Measurements from ENCODE around the gene PRCP. TPM values are rescaled to one million over a fixed set of nuclear protein-coding genes. Genes with fewer than 3 reads are reported as not detected.
A peak's percentile ranks its signal among the peaks of the same experiment; 100 is the strongest.

PRCP gene
- polyA plus RNA-seq, 1 of the 3 experiments (the other 2 are of a cell fraction): 65.0 TPM

DNA sequence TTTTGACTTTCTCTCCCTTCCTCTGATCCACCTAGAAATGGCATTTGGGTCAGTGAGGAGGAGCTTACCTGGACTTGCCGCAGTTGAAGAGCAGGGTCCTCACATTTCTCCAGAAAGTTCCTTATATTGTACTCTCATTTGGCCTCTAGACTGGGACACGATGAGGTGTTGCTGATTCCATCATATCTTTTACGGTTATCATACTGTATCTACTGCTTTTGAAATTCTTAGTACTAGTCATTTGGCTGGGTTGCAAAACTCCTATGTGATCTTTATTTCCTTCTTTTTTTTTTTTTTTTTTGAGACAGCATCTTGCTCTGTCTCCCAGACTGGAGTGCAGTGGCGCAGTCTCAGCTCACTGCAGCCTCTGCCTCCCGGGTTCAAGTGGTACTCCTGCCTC lies 107.9 kb downstream of the PRCP start:
- no peaks in the 10 kb centered on the region for H3K9me3 ChIP-seq
- ChIA-PET POLR2A (no interaction called here), CTCF (interaction anchor here (0.7 to 1.1 kb wide), 2 partner anchors 26 to 73 kb away, joined by 3 read pairs; no protein-coding TSS in a partner anchor)
- no peak overlapping the region for H3K4me2 ChIP-seq
- H3K4me3 ChIP-seq (ENCODE audit: low read depth in 2 of 2, low read length in 1 of 2): no peak overlapping the region
- H3K27me3 ChIP-seq (ENCODE audit: insufficient read depth): no peaks in the 10 kb centered on the region
- no peaks in the 10 kb centered on the region for H3K79me2 ChIP-seq (ENCODE audit: insufficient read depth)
- peaks cover 0 to 33% of the 10 kb centered on the region in 2 experiments; a peak in 2 of 4 replicates for H3K4me1 ChIP-seq (ENCODE audit: control insufficient read depth in 1 of 2, insufficient read depth in 2 of 2, low read depth in 1 of 2, low read length in 1 of 2)
- H3K36me3 ChIP-seq (replicated peaks in 1 of 2; ENCODE audit: control insufficient read depth in 1 of 2, insufficient read depth in 2 of 2, low read length in 1 of 2): no peaks in the 10 kb centered on the region
- H3K9ac ChIP-seq: no peak overlapping the region
- DNase-seq: no peak
- H2AFZ ChIP-seq (ENCODE audit: low read depth): no peak overlapping the region
- H3F3A ChIP-seq (replicated peaks; ENCODE audit: insufficient read depth): no peaks in the 10 kb centered on the region
- no peaks in the 10 kb centered on the region for H3K9me2 ChIP-seq
- WGBS (ENCODE audit: low lambda C conversion rate): 73% methylated on average over 5 of the region's 5 CpGs
- no peak for TF ChIP-seq MXI1 (IDR thresholded peaks at IDR 0.05; ENCODE audit: low read depth, low read length)
- no peak for TF ChIP-seq FOXJ3 (CRISPR knock-in tag; IDR thresholded peaks at IDR 0.05)
- TF ChIP-seq TEAD4 (IDR thresholded peaks at IDR 0.05; ENCODE audit: borderline replicate concordance, insufficient read depth): no peak
- TF ChIP-seq RAD21 (IDR thresholded peaks at IDR 0.05; ENCODE audit: low read length): no peak
- no peak for TF ChIP-seq EZH2phosphoT487 (IDR thresholded peaks at IDR 0.05; ENCODE audit: borderline replicate concordance, low read depth)
- TF ChIP-seq ELF1 (IDR thresholded peaks at IDR 0.05): no peak
- TF ChIP-seq, protein P1, sequence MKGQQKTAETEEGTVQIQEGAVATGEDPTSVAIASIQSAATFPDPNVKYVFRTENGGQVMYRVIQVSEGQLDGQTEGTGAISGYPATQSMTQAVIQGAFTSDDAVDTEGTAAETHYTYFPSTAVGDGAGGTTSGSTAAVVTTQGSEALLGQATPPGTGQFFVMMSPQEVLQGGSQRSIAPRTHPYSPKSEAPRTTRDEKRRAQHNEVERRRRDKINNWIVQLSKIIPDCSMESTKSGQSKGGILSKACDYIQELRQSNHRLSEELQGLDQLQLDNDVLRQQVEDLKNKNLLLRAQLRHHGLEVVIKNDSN (IDR thresholded peaks at IDR 0.05; ENCODE audit: borderline replicate concordance, low read depth): no peak
- no peak for TF ChIP-seq EP300 (IDR thresholded peaks at IDR 0.05; ENCODE audit: borderline replicate concordance in 1 of 2, low read depth in 1 of 2, low read length in 1 of 2)
- no peak for TF ChIP-seq GATA2 (CRISPR knock-in tag; IDR thresholded peaks at IDR 0.05)
- no peak for TF ChIP-seq TCF12 (IDR thresholded peaks at IDR 0.05)
- TF ChIP-seq, protein P2, sequence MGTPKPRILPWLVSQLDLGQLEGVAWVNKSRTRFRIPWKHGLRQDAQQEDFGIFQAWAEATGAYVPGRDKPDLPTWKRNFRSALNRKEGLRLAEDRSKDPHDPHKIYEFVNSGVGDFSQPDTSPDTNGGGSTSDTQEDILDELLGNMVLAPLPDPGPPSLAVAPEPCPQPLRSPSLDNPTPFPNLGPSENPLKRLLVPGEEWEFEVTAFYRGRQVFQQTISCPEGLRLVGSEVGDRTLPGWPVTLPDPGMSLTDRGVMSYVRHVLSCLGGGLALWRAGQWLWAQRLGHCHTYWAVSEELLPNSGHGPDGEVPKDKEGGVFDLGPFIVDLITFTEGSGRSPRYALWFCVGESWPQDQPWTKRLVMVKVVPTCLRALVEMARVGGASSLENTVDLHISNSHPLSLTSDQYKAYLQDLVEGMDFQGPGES (IDR thresholded peaks at IDR 0.05; ENCODE audit: low read depth, low read length): no peak
- H3K27ac ChIP-seq (ENCODE audit: low read depth in 2 of 2, low read length in 1 of 2): peak overlapping the region in 1 of 2 experiments; percentile 99; a peak in 2 of 4 replicates
- H4K20me1 ChIP-seq (ENCODE audit: insufficient read depth): no peaks in the 10 kb centered on the region

DNA sequence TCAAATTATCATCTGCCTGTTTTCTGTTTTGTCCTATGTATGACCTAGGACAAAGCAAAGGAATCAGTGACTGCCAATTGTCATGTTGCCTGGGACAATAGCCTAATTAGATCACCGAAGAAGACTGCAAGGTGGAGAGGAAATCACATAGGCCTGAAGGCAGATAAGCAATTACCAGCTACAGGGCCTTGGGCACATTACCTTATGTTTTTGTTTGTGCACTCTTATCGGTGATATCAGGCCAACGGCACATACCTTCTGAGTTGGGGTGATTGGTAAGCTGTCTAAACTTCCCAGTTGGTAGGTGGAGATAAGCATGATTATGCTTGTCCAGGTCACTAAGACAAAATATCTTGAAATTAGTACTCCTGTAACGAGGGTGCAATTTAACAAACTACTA lies 108.5 kb downstream of the PRCP start:
- ChIA-PET CTCF (interaction anchor here (1.1 kb wide), 1 partner anchor 73 kb away, joined by 3 read pairs; no protein-coding TSS in a partner anchor), POLR2A (no interaction called here)
- Histone ChIP-seq H3K4me2 (no peak overlapping the region), H3K27me3 (ENCODE audit: insufficient read depth) (no peaks in the 10 kb centered on the region), H3K9me2 (no peaks in the 10 kb centered on the region), H3K36me3 (replicated peaks in 1 of 2; ENCODE audit: control insufficient read depth in 1 of 2, insufficient read depth in 2 of 2, low read length in 1 of 2) (no peaks in the 10 kb centered on the region), H3K9me3 (no peaks in the 10 kb centered on the region), H3K79me2 (ENCODE audit: insufficient read depth) (no peaks in the 10 kb centered on the region), H3K4me3 (ENCODE audit: low read depth in 2 of 2, low read length in 1 of 2) (no peak overlapping the region), H3K27ac (ENCODE audit: low read depth in 2 of 2, low read length in 1 of 2) (peak overlapping the region in 1 of 2 experiments; percentile 99; a peak in 2 of 4 replicates), H3K4me1 (ENCODE audit: control insufficient read depth in 1 of 2, insufficient read depth in 2 of 2, low read depth in 1 of 2, low read length in 1 of 2) (peaks cover 0 to 28% of the 10 kb centered on the region in 2 experiments; a peak in 2 of 4 replicates), H4K20me1 (ENCODE audit: insufficient read depth) (no peaks in the 10 kb centered on the region), H2AFZ (ENCODE audit: low read depth) (no peak overlapping the region), H3K9ac (no peak overlapping the region), H3F3A (replicated peaks; ENCODE audit: insufficient read depth) (no peaks in the 10 kb centered on the region)
- DNase-seq: peak; percentile 24
- WGBS (ENCODE audit: low lambda C conversion rate): 38% methylated on average over 4 of the region's 4 CpGs
- TF ChIP-seq, protein P3, sequence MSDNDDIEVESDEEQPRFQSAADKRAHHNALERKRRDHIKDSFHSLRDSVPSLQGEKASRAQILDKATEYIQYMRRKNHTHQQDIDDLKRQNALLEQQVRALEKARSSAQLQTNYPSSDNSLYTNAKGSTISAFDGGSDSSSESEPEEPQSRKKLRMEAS (IDR thresholded peaks at IDR 0.05; ENCODE audit: low read depth): no peak
- TF ChIP-seq FOXM1 (IDR thresholded peaks at IDR 0.05; ENCODE audit: low read depth) (no peak), TCF12 (IDR thresholded peaks at IDR 0.05) (peak; percentile 41; the same call in 1 of the 2 replicates), RAD21 (IDR thresholded peaks at IDR 0.05; ENCODE audit: low read length) (peak; percentile 8; the same call in 1 of the 2 replicates), ELF1 (IDR thresholded peaks at IDR 0.05) (no peak), POLR2AphosphoS5 (IDR thresholded peaks at IDR 0.05; ENCODE audit: low read depth, low read length) (no peak), EP300 (IDR thresholded peaks at IDR 0.05; ENCODE audit: borderline replicate concordance in 1 of 2, low read depth in 1 of 2, low read length in 1 of 2) (peak in 1 of 2 experiments; percentile 77; a peak in 2 of 4 replicates), CHD2 (IDR thresholded peaks at IDR 0.05; ENCODE audit: low read length, partially characterized antibody) (peak; percentile 33), MEF2A (IDR thresholded peaks at IDR 0.05; ENCODE audit: borderline replicate concordance, low read depth) (no peak), MXI1 (IDR thresholded peaks at IDR 0.05; ENCODE audit: low read depth, low read length) (no peak), YY1 (IDR thresholded peaks at IDR 0.05; ENCODE audit: low read depth) (no peak), NFIC (IDR thresholded peaks at IDR 0.05; ENCODE audit: borderline replicate concordance) (no peak), GABPA (IDR thresholded peaks at IDR 0.05; ENCODE audit: low read depth) (no peak), EZH2phosphoT487 (IDR thresholded peaks at IDR 0.05; ENCODE audit: borderline replicate concordance, low read depth) (no peak), RCOR1 (IDR thresholded peaks at IDR 0.05; ENCODE audit: low read length) (peak; percentile 65)
- TF ChIP-seq, protein P4, sequence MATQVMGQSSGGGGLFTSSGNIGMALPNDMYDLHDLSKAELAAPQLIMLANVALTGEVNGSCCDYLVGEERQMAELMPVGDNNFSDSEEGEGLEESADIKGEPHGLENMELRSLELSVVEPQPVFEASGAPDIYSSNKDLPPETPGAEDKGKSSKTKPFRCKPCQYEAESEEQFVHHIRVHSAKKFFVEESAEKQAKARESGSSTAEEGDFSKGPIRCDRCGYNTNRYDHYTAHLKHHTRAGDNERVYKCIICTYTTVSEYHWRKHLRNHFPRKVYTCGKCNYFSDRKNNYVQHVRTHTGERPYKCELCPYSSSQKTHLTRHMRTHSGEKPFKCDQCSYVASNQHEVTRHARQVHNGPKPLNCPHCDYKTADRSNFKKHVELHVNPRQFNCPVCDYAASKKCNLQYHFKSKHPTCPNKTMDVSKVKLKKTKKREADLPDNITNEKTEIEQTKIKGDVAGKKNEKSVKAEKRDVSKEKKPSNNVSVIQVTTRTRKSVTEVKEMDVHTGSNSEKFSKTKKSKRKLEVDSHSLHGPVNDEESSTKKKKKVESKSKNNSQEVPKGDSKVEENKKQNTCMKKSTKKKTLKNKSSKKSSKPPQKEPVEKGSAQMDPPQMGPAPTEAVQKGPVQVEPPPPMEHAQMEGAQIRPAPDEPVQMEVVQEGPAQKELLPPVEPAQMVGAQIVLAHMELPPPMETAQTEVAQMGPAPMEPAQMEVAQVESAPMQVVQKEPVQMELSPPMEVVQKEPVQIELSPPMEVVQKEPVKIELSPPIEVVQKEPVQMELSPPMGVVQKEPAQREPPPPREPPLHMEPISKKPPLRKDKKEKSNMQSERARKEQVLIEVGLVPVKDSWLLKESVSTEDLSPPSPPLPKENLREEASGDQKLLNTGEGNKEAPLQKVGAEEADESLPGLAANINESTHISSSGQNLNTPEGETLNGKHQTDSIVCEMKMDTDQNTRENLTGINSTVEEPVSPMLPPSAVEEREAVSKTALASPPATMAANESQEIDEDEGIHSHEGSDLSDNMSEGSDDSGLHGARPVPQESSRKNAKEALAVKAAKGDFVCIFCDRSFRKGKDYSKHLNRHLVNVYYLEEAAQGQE (IDR thresholded peaks at IDR 0.05; ENCODE audit: low read depth, low read length): no peak
- TF ChIP-seq, protein P5, sequence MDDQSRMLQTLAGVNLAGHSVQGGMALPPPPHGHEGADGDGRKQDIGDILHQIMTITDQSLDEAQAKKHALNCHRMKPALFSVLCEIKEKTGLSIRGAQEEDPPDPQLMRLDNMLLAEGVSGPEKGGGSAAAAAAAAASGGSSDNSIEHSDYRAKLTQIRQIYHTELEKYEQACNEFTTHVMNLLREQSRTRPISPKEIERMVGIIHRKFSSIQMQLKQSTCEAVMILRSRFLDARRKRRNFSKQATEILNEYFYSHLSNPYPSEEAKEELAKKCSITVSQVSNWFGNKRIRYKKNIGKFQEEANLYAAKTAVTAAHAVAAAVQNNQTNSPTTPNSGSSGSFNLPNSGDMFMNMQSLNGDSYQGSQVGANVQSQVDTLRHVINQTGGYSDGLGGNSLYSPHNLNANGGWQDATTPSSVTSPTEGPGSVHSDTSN (IDR thresholded peaks at IDR 0.05): no peak

Data from SK-N-SH (cell line).